Neural cell (in vitro differentiated cells): ENCODE measurements around the gene AGRN.

Source experiments
- EP300 ChIP-seq: fragments of 450-650 bp; conservative IDR thresholded peaks from 2 replicates; pipeline ENCODE4 v1.6.1; 2014; ENCODE audit warnings: antibody characterized with exemption, mild to moderate bottlenecking, moderate library complexity; ENCODE audit not compliant: poor library complexity, severe bottlenecking
- EZH2 ChIP-seq: fragments of 200-600, 300-800 bp; shearing (Covaris generic), sonication (generic); IDR thresholded peaks from 2 replicates; pipeline ENCODE4 v1.6.1; 2014; ENCODE audit warnings: antibody characterized with exemption, low read length, borderline replicate concordance, mild to moderate bottlenecking; ENCODE audit not compliant: insufficient read depth, poor library complexity, severe bottlenecking
- POLR2AphosphoS5 ChIP-seq: IDR thresholded peaks from 2 replicates; pipeline ENCODE4 v1.6.1; 2012
- TAF1 ChIP-seq: IDR thresholded peaks from 2 replicates; pipeline ENCODE4 v1.6.1; 2012; ENCODE audit warnings: low read depth
- TF ChIP-seq, protein P1 (sequence below): fragments of 450-650 bp; IDR thresholded peaks from 2 replicates; pipeline ENCODE4 v1.5.1; 2014; ENCODE audit warnings: antibody characterized with exemption, mild to moderate bottlenecking, moderate library complexity; ENCODE audit not compliant: poor library complexity, severe bottlenecking

DNA sequence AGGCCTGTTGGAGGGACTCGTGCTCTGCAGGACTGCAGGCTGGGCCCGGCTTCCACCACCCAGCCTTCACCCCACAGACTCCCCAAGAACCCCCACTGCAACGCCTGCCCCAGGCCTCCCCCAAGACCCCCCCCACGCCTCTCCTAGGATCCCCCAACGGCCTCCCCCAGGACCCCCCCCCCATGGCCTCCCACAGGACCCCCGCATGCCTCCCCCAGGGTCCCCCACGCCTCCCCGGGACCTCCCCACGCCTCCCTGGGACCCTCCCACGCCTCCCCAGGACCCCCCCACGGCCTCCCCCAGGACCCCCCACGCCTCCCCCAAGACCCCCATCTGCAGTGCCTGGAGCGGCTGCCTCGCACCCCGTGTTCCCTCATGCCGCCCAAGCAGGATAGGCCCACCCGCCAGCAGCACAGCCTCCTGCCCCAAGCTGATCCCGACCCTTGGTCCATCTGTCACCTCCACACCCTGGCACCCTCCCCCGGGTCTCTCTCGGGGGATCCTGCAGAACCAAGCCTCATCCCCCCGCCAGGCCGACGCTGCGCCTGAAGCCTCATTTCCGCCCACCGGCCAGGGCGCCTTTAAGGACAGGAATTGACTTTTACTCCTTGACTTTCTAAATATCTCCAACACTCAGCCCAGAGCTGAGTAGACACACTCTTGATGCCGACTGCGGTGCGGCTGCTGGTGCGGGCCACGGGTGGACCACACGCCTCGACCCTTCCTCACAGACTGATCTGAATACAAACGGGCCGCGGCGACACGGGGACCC is 68.3 kb downstream of the AGRN start:
- TF ChIP-seq EZH2 (no peak), POLR2AphosphoS5 (no peak), EP300 (no peak), TAF1 (no peak)
- TF ChIP-seq, protein P1, sequence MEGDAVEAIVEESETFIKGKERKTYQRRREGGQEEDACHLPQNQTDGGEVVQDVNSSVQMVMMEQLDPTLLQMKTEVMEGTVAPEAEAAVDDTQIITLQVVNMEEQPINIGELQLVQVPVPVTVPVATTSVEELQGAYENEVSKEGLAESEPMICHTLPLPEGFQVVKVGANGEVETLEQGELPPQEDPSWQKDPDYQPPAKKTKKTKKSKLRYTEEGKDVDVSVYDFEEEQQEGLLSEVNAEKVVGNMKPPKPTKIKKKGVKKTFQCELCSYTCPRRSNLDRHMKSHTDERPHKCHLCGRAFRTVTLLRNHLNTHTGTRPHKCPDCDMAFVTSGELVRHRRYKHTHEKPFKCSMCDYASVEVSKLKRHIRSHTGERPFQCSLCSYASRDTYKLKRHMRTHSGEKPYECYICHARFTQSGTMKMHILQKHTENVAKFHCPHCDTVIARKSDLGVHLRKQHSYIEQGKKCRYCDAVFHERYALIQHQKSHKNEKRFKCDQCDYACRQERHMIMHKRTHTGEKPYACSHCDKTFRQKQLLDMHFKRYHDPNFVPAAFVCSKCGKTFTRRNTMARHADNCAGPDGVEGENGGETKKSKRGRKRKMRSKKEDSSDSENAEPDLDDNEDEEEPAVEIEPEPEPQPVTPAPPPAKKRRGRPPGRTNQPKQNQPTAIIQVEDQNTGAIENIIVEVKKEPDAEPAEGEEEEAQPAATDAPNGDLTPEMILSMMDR, result no peak
